ENCODE measurements around the gene ITPKC. TPM values are rescaled to one million over a fixed set of nuclear protein-coding genes. Genes with fewer than 3 reads are reported as not detected.

The ITPKC gene
- total and polyA plus RNA-seq, 10 of the 15 experiments (the other 5 are each of a cell fraction or from before 2014, with no cell fraction given), result 0.03 to 6.4 (median 3.5) TPM

- TF ChIP-seq CREB1 (IDR thresholded peaks at IDR 0.05; ENCODE audit: low read depth) (peak; percentile 56; the same call in 1 of the 2 replicates), NFYA (IDR thresholded peaks at IDR 0.05; ENCODE audit: borderline replicate concordance, low read depth, low read length) (no peak; the same call in 1 of the 2 replicates), RAD51 (IDR thresholded peaks at IDR 0.05) (no peak), ZNF384 (IDR thresholded peaks at IDR 0.05; ENCODE audit: borderline replicate concordance, low read depth, low read length) (peak; percentile 26; the same call in 1 of the 2 replicates), SIX5 (IDR thresholded peaks at IDR 0.05; ENCODE audit: low read depth, low read length, severe bottlenecking) (peak; percentile 61), SP1 (IDR thresholded peaks at IDR 0.05; ENCODE audit: low read depth, low read length) (peak; percentile 12), ELK1 (IDR thresholded peaks at IDR 0.05; ENCODE audit: low read depth, low read length) (0 out of 2 replicates have a peak, but pooled peaks have one; percentile 27), RB1 (IDR thresholded peaks at IDR 0.05; ENCODE audit: borderline replicate concordance) (no peak; the same call in none of the 2 replicates), HDAC2 (IDR thresholded peaks at IDR 0.05) (no peak), GATAD2B (conservative IDR thresholded peaks at IDR 0.05; ENCODE audit: low read depth) (peak; percentile 11; the same call in 1 of the 2 replicates), ASH2L (IDR thresholded peaks at IDR 0.05; ENCODE audit: borderline replicate concordance, low read depth) (0 out of 2 replicates have a peak, but pooled peaks have one; percentile 54), EED (IDR thresholded peaks at IDR 0.05; ENCODE audit: low read depth) (0 out of 2 replicates have a peak, but pooled peaks have one; percentile 27), POLR2AphosphoS2 (IDR thresholded peaks at IDR 0.05; ENCODE audit: low read depth, low read length) (peak; percentile 81; the same call in 1 of the 2 replicates), HCFC1 (IDR thresholded peaks at IDR 0.05; ENCODE audit: low read length) (peak; percentile 80), TCF3 (IDR thresholded peaks at IDR 0.05; ENCODE audit: borderline replicate concordance, insufficient read depth, low read depth, low read length) (0 out of 2 replicates have a peak, but pooled peaks have one; percentile 26), POLR2AphosphoS5 (IDR thresholded peaks at IDR 0.05; ENCODE audit: low read length) (peak; percentile 91), STAT1 (conservative IDR thresholded peaks at IDR 0.05) (0 out of 2 replicates have a peak, but pooled peaks have one; percentile 33), REST (IDR thresholded peaks at IDR 0.05; ENCODE audit: low read depth, low read length) (no peak), CREM (IDR thresholded peaks at IDR 0.05; ENCODE audit: low read depth) (peak; percentile 42; the same call in 1 of the 2 replicates), RCOR1 (conservative IDR thresholded peaks at IDR 0.05; ENCODE audit: low read depth, low read length) (no peak), USF1 (IDR thresholded peaks at IDR 0.05; ENCODE audit: borderline replicate concordance, extremely low read length, insufficient read depth, low read depth, low read length) (no peak), SPI1 (IDR thresholded peaks at IDR 0.05; ENCODE audit: borderline replicate concordance, insufficient read depth, low read depth, low read length) (peak; percentile 20), SREBF1 (IDR thresholded peaks at IDR 0.05; ENCODE audit: low read length) (no peak), YY1 (IDR thresholded peaks at IDR 0.05; ENCODE audit: low read depth, low read length) (peak; percentile 63; the same call in 1 of the 2 replicates), BHLHE40 (IDR thresholded peaks at IDR 0.05; ENCODE audit: borderline replicate concordance in 1 of 2, low read depth in 2 of 2, low read length in 1 of 2) (peak; percentile 71 to 78; a peak in 3 of 4 replicates), CBFB (IDR thresholded peaks at IDR 0.05; ENCODE audit: low read depth) (peak; percentile 91)
These were observed 34.1 kb downstream of the ITPKC start, which contains the start of gene SNRPA (continued) for GRCh38 chr19:40750874-40751537.

Data from GM12878 (cell line).